HL-60 (cell line): ENCODE measurements around the gene CCAR1. TPM values are rescaled to one million over a fixed set of nuclear protein-coding genes. Genes with fewer than 3 reads are reported as not detected.
"Not testable (repeated sequence)": the region's sequence is repeated elsewhere in the genome, so short reads cannot be mapped to it uniquely, and the experiment has no call there.

Experiments
- DNase-seq, 2 experiments: peaks; one replicate each; pipeline ENCODE4 v3.0.0-alpha.2; 2010 to 2020; ENCODE audit warnings: low read depth in 1 of 2, low spot score in 1 of 2
- H3K27ac ChIP-seq: fragments of 250-450 bp; sonication (Bioruptor Pico); replicated peaks from 2 replicates; pipeline ENCODE4 v1.5.1; 2020; ENCODE audit warnings: mild to moderate bottlenecking, moderate library complexity
- H3K27me3 ChIP-seq: fragments of 250-450 bp; sonication (Bioruptor Pico); 2 replicates; pipeline ENCODE4 v1.5.1; 2021; ENCODE audit warnings: mild to moderate bottlenecking, moderate library complexity; ENCODE audit not compliant: insufficient read depth, poor library complexity, severe bottlenecking
- H3K4me3 ChIP-seq: replicated peaks from 2 replicates; pipeline ENCODE4 v1.5.1; 2011; ENCODE audit warnings: mild to moderate bottlenecking, control low read depth, low read length; ENCODE audit not compliant: insufficient read depth
- GABPA ChIP-seq: IDR thresholded peaks from 2 replicates; pipeline ENCODE4 v1.6.1; 2012; ENCODE audit warnings: low read depth
- POLR2AphosphoS5 ChIP-seq: IDR thresholded peaks from 2 replicates; pipeline ENCODE4 v1.6.1; 2012; ENCODE audit warnings: low read depth
- SPI1 ChIP-seq: IDR thresholded peaks from 2 replicates; pipeline ENCODE4 v1.6.1; 2012; ENCODE audit warnings: low read depth, mild to moderate bottlenecking, borderline replicate concordance
- microRNA-seq: library from miRNA; unstranded; fragments of <30 nt; microRNA quantifications from one replicate; pipeline ENCODE4, GENCODE V29; 2018
- TF ChIP-seq, protein P1 (sequence below): IDR thresholded peaks from one replicate; pipeline ENCODE4 v1.5.1; 2011; ENCODE audit warnings: low read length, control low read depth, inconsistent platforms; ENCODE audit not compliant: insufficient read depth
- TF ChIP-seq, protein P2 (sequence below): IDR thresholded peaks from 2 replicates; pipeline ENCODE4 v1.6.1; 2012; ENCODE audit warnings: low read depth; ENCODE audit not compliant: insufficient replicate concordance

Gene CCAR1

GRCh38 chr10:68832601-68833000 is 111.6 kb downstream of the CCAR1 start:
- peaks cover 4% of the 10 kb centered on the region for H3K27me3 ChIP-seq
- no peak overlapping the region for H3K4me3 ChIP-seq
- no peak overlapping the region for H3K27ac ChIP-seq
- no peak for TF ChIP-seq SPI1
- TF ChIP-seq POLR2AphosphoS5, result no peak
- TF ChIP-seq GABPA, result no peak
- TF ChIP-seq, protein P1, sequence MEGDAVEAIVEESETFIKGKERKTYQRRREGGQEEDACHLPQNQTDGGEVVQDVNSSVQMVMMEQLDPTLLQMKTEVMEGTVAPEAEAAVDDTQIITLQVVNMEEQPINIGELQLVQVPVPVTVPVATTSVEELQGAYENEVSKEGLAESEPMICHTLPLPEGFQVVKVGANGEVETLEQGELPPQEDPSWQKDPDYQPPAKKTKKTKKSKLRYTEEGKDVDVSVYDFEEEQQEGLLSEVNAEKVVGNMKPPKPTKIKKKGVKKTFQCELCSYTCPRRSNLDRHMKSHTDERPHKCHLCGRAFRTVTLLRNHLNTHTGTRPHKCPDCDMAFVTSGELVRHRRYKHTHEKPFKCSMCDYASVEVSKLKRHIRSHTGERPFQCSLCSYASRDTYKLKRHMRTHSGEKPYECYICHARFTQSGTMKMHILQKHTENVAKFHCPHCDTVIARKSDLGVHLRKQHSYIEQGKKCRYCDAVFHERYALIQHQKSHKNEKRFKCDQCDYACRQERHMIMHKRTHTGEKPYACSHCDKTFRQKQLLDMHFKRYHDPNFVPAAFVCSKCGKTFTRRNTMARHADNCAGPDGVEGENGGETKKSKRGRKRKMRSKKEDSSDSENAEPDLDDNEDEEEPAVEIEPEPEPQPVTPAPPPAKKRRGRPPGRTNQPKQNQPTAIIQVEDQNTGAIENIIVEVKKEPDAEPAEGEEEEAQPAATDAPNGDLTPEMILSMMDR, result no peak
- TF ChIP-seq, protein P2, sequence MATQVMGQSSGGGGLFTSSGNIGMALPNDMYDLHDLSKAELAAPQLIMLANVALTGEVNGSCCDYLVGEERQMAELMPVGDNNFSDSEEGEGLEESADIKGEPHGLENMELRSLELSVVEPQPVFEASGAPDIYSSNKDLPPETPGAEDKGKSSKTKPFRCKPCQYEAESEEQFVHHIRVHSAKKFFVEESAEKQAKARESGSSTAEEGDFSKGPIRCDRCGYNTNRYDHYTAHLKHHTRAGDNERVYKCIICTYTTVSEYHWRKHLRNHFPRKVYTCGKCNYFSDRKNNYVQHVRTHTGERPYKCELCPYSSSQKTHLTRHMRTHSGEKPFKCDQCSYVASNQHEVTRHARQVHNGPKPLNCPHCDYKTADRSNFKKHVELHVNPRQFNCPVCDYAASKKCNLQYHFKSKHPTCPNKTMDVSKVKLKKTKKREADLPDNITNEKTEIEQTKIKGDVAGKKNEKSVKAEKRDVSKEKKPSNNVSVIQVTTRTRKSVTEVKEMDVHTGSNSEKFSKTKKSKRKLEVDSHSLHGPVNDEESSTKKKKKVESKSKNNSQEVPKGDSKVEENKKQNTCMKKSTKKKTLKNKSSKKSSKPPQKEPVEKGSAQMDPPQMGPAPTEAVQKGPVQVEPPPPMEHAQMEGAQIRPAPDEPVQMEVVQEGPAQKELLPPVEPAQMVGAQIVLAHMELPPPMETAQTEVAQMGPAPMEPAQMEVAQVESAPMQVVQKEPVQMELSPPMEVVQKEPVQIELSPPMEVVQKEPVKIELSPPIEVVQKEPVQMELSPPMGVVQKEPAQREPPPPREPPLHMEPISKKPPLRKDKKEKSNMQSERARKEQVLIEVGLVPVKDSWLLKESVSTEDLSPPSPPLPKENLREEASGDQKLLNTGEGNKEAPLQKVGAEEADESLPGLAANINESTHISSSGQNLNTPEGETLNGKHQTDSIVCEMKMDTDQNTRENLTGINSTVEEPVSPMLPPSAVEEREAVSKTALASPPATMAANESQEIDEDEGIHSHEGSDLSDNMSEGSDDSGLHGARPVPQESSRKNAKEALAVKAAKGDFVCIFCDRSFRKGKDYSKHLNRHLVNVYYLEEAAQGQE, result no peak
- DNase-seq, result no peak

- Histone ChIP-seq H3K27me3 (no peaks in the 10 kb centered on the region), H3K27ac (no peak overlapping the region), H3K4me3 (no peak overlapping the region)
- TF ChIP-seq POLR2AphosphoS5 (no peak), SPI1 (no peak), GABPA (no peak)
- TF ChIP-seq, protein P1, result no peak
- TF ChIP-seq, protein P2, result no peak
- no peak for DNase-seq
Measured at GRCh38 chr10:68837626-68838322, 116.7 kb downstream of the CCAR1 start.

DNA sequence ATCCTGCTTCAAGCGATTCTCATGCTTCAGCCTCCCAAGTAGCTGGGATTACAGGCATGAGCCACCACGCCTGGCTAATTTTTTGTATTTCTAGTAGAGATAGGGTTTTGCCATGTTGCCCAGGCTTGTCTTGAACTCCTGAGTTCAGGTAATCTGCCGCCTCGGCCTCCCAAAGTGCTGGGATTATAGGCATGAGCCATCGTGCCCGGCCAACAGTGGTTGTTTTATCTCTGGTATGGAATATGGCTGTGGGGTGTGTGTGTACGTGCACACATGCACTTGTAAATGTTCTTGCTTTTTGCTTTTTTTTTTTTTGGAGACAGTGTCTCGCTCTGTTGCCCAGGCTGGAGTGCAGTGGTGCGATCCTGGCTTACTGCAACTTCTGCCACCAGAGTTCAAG is 119.6 kb downstream of the CCAR1 start:
- H3K4me3 ChIP-seq, H3K27me3 ChIP-seq, H3K27ac ChIP-seq, DNase-seq: not testable (repeated sequence)

Small RNA genes within 50 kb of the gene (microRNA-seq; reads per million reads assigned to microRNA genes)
- gene MIR1254-1, result not detected
